Common myeloid progenitor, CD34-positive (primary cell): ENCODE data around the gene MYO1D.
"Not testable (repeated sequence)": the region's sequence is repeated elsewhere in the genome, so short reads cannot be mapped to it uniquely, and the experiment has no call there.

Experiments used
- CTCF ChIA-PET: fragments of 350-600 bp; sonication (Branson Sonifier 250); formaldehyde crosslinking; loops from one replicate; lab custom pipeline; 2021; ENCODE audit warnings: antibody characterized with exemption; lab: Charles Lee
- POLR2A ChIA-PET: fragments of 350-600 bp; sonication (Branson Sonifier 250); formaldehyde crosslinking; loops from one replicate; lab custom pipeline; 2021; ENCODE audit warnings: antibody characterized with exemption; lab: Charles Lee
- DNase-seq, 3 donors: peaks; one replicate each; pipeline versions ENCODE4 v3.0.0 to v3.0.0-alpha.2; 2013
- H3K27ac ChIP-seq, 2 experiments: 1 replicate in 1 of 2; 2 replicates in 1 of 2; pipeline ENCODE4 v1.7.0; 2013; ENCODE audit warnings: inconsistent platforms in 2 of 2, low read length in 2 of 2, mild to moderate bottlenecking in 2 of 2, low read depth in 1 of 2, moderate library complexity in 1 of 2; ENCODE audit not compliant: severe bottlenecking in 2 of 2, insufficient read depth in 1 of 2, poor library complexity in 1 of 2
- H3K27me3 ChIP-seq, 5 experiments: replicated peaks in 2 of 5; 1 replicate in 3 of 5; 2 replicates in 2 of 5; pipeline versions ENCODE4 v1.6.1 to v1.7.0; 2013; ENCODE audit warnings: low read length in 4 of 5, mild to moderate bottlenecking in 2 of 5, moderate library complexity in 2 of 5, inconsistent platforms in 1 of 5; ENCODE audit not compliant: insufficient read depth in 5 of 5, control insufficient read depth in 4 of 5
- H3K36me3 ChIP-seq, 4 experiments: 1 replicate in 2 of 4; 2 replicates in 2 of 4; pipeline versions ENCODE4 v1.6.1 to v1.7.0; 2013; ENCODE audit warnings: low read length in 3 of 4, control low read depth in 1 of 4, mild to moderate bottlenecking in 1 of 4; ENCODE audit not compliant: control insufficient read depth in 4 of 4, insufficient read depth in 4 of 4
- H3K4me1 ChIP-seq, 4 experiments: 1 replicate in 3 of 4; 2 replicates in 1 of 4; pipeline versions ENCODE4 v1.6.1 to v1.7.1; 2013; ENCODE audit warnings: low read length in 3 of 4, mild to moderate bottlenecking in 3 of 4, control low read depth in 1 of 4, inconsistent platforms in 1 of 4, moderate library complexity in 1 of 4; ENCODE audit not compliant: control insufficient read depth in 4 of 4, insufficient read depth in 4 of 4; ENCODE audit errors: control extremely low read depth in 1 of 4
- H3K4me3 ChIP-seq, 7 experiments: 1 replicate in 4 of 7; 2 replicates in 3 of 7; pipeline versions ENCODE4 v1.5.1 to v1.7.0; 2013; ENCODE audit warnings: mild to moderate bottlenecking in 7 of 7, low read length in 6 of 7, moderate library complexity in 6 of 7, inconsistent platforms in 2 of 7, low read depth in 2 of 7, control low read depth in 1 of 7; ENCODE audit not compliant: insufficient read depth in 4 of 7, control insufficient read depth in 1 of 7; ENCODE audit errors: extremely low read depth in 1 of 7
- H3K9me3 ChIP-seq, 5 experiments: 1 replicate in 4 of 5; 2 replicates in 1 of 5; pipeline versions ENCODE4 v1.6.1 to v1.7.1; 2013; ENCODE audit warnings: low read length in 4 of 5, mild to moderate bottlenecking in 2 of 5, inconsistent platforms in 1 of 5, low read depth in 1 of 5, moderate library complexity in 1 of 5; ENCODE audit not compliant: control insufficient read depth in 4 of 5, insufficient read depth in 2 of 5; ENCODE audit errors: control extremely low read depth in 1 of 5
- WGBS: methylation state at CpG from one replicate; pipeline ENCODE4 v1.1.5; 2013; ENCODE audit not compliant: insufficient coverage; 5-methylcytosine and 5-hydroxymethylcytosine counted together

The MYO1D gene

GRCh38 chr17:32822996-32823395, 53.9 kb downstream of the MYO1D start:
- peak overlapping the region in 1 of 7 experiments; percentile 19 for H3K4me3 ChIP-seq
- no CpG with 5 or more reads among the region's 2 CpGs for WGBS
- POLR2A ChIA-PET, result no interaction called here

GRCh38 chr17:32821987-32822934, 54.7 kb downstream of the MYO1D start:
- H3K27ac ChIP-seq, H3K27me3 ChIP-seq, POLR2A ChIA-PET, H3K36me3 ChIP-seq, CTCF ChIA-PET, H3K9me3 ChIP-seq: not testable (repeated sequence)
- DNase-seq, result peak in 1 of 3 donors; percentile 40
- WGBS, result 8% methylated on average over 54 of the region's 82 CpGs
- peaks cover 6 to 21% (median 16%) of the 10 kb centered on the region in 4 experiments for H3K4me1 ChIP-seq
- H3K4me3 ChIP-seq, result peak overlapping the region in 4 of 7 experiments; percentile 8 to 50 (median 31)

More at GRCh38 chr17:32822996-32823395, 53.9 kb downstream of the MYO1D start:
- no peak for DNase-seq
- Histone ChIP-seq H3K27me3 (peaks cover 0 to 9% (median 0%) of the 10 kb centered on the region in 5 experiments), H3K36me3 (no peaks in the 10 kb centered on the region), H3K4me1 (peaks cover 6 to 22% (median 17%) of the 10 kb centered on the region in 4 experiments), H3K9me3 (no peaks in the 10 kb centered on the region), H3K27ac (no peak overlapping the region)
- CTCF ChIA-PET, result no interaction called here

- ChIA-PET POLR2A (interaction anchor here (0.5 kb wide), 1 partner anchor 969 kb away, joined by 3 read pairs; no protein-coding TSS in a partner anchor), CTCF (interaction anchor here (1.2 kb wide), 1 partner anchor 14 kb away, joined by 3 read pairs; no protein-coding TSS in a partner anchor)
- no CpG with 5 or more reads among the region's 2 CpGs for WGBS
- Histone ChIP-seq H3K27ac (no peak overlapping the region), H3K27me3 (peaks cover 0 to 9% (median 0%) of the 10 kb centered on the region in 5 experiments), H3K36me3 (no peaks in the 10 kb centered on the region), H3K4me3 (no peak overlapping the region), H3K4me1 (peaks cover 6 to 21% (median 19%) of the 10 kb centered on the region in 4 experiments), H3K9me3 (no peaks in the 10 kb centered on the region)
- DNase-seq, result no peak
Measured at GRCh38 chr17:32820440-32820839, 56.5 kb downstream of the MYO1D start.

- 90% methylated on average over 2 of the region's 2 CpGs for WGBS
- Histone ChIP-seq H3K9me3 (peaks cover 0 to under 1% (median 0%) of the 10 kb centered on the region in 5 experiments), H3K27me3 (peaks cover 0 to 9% (median 0%) of the 10 kb centered on the region in 5 experiments), H3K4me3 (no peak overlapping the region), H3K36me3 (no peaks in the 10 kb centered on the region), H3K27ac (no peak overlapping the region), H3K4me1 (peaks cover 6 to 26% (median 23%) of the 10 kb centered on the region in 4 experiments)
- ChIA-PET CTCF (no interaction called here), POLR2A (no interaction called here)
- no peak for DNase-seq
Measured at GRCh38 chr17:32819787-32820186, 57.1 kb downstream of the MYO1D start.

- ChIA-PET POLR2A (no interaction called here), CTCF (interaction anchor here (1.4 to 2.5 kb wide), 2 partner anchors 58 to 91 kb away, joined by 3 to 9 read pairs; partner anchors contain the start of gene MYO1D)
- Histone ChIP-seq H3K4me1 (peaks cover 6 to 30% (median 25%) of the 10 kb centered on the region in 4 experiments), H3K27ac (no peak overlapping the region), H3K27me3 (peaks cover 0 to 9% (median 0%) of the 10 kb centered on the region in 5 experiments), H3K36me3 (no peaks in the 10 kb centered on the region), H3K9me3 (peaks cover 0 to 3% (median 0%) of the 10 kb centered on the region in 5 experiments), H3K4me3 (peak overlapping the region in 1 of 7 experiments; percentile 16)
- WGBS, result 0% methylated on average over 3 of the region's 4 CpGs
- DNase-seq, result peak; percentile 81 to 95 (median 91)
Measured at GRCh38 chr17:32819035-32819434, 57.9 kb downstream of the MYO1D start.

- ChIA-PET CTCF (interaction anchor here (0.9 kb wide), 1 partner anchor 59 kb away, joined by 3 read pairs; no protein-coding TSS in a partner anchor), POLR2A (no interaction called here)
- Histone ChIP-seq H3K4me1 (peaks cover 6 to 33% (median 25%) of the 10 kb centered on the region in 4 experiments), H3K36me3 (no peaks in the 10 kb centered on the region), H3K9me3 (peaks cover 0 to 3% (median 0%) of the 10 kb centered on the region in 5 experiments), H3K27ac (no peak overlapping the region), H3K4me3 (no peak overlapping the region), H3K27me3 (no peaks in the 10 kb centered on the region)
- 87% methylated on average over 2 of the region's 3 CpGs for WGBS
- DNase-seq, result peak in 1 of 3 donors; percentile 28
Measured at GRCh38 chr17:32815460-32815859, 61.5 kb downstream of the MYO1D start.
